ENCODE results near the gene HSDL1. TPM values are rescaled to one million over a fixed set of nuclear protein-coding genes. Genes with fewer than 3 reads are reported as not detected.
A peak's percentile ranks its signal among the peaks of the same experiment; 100 is the strongest.

Gene HSDL1
- total RNA-seq, 1 experiment from 2014 or later, result 34.2 TPM

DNA sequence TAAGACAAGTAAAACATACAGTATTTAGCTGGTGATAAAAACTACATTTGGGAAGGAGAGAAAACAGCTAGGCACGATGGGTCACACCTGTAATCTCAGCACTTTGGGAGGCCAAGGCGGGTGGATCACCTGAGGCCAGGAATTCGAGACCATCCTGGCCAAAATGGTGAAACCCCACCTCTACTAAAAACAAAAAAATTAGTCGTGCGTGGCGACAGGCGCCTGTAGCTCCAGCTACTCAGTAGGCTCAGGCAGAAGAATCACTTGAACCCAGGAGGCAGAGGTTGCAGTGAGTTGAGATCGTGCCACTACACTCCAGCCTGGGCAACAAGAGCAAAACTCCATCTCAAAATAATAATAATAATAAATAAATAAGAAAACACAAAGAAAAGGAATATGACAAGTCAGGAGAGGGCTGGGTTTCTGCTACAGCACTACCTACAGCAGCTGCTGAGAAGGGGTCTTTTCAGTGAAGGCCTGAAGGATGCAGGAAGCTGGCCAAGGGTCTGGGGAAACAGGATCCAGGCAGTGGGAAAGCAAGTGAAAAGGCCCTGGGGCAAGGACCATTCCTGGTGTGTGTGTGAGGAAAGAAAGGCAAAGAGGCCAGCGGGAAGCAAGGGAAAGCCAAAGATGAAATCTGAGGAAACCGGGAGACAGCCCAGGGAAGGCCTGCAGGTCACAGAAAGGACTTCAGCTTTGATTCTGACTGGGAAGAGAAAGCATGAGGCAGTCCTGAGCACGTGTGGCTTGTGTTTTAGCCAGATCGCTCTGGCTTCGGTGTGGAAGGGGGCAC is 38.8 kb downstream of the HSDL1 start:
- Histone ChIP-seq H3K18ac (ENCODE audit: insufficient read length, low read depth, low read length) (no peak overlapping the region), H3K23me2 (ENCODE audit: insufficient read length, low read depth, low read length, poor library complexity, severe bottlenecking) (no peaks in the 10 kb centered on the region), H2AK5ac (ENCODE audit: insufficient read length, low read length) (no peak overlapping the region), H3K4me2 (ENCODE audit: insufficient read depth, insufficient read length, low read length) (no peak overlapping the region), H3K79me2 (ENCODE audit: insufficient read depth, low read length) (peaks cover 17% of the 10 kb centered on the region; the same call in 1 of the 2 replicates), H3K23ac (ENCODE audit: insufficient read length, low read depth, low read length) (no peak overlapping the region), H2BK20ac (ENCODE audit: low read depth, low read length, poor library complexity, severe bottlenecking) (no peak overlapping the region), H3K27me3 (ENCODE audit: insufficient read depth, low read length) (no peaks in the 10 kb centered on the region), H3K56ac (ENCODE audit: insufficient read length, low read depth, low read length) (no peak overlapping the region), H3K4me1 (ENCODE audit: insufficient read depth, low read length) (no peaks in the 10 kb centered on the region), H4K5ac (ENCODE audit: insufficient read length, low read depth, low read length) (no peak overlapping the region), H2BK120ac (ENCODE audit: low read depth, low read length, poor library complexity, severe bottlenecking) (no peak overlapping the region), H3K14ac (ENCODE audit: insufficient read depth, low read length) (no peak overlapping the region), H3K9me3 (ENCODE audit: control insufficient read depth, low read depth, low read length) (no peaks in the 10 kb centered on the region), H4K91ac (ENCODE audit: insufficient read length, low read depth, low read length) (no peak overlapping the region), H2BK5ac (ENCODE audit: insufficient read length, low read length) (no peak overlapping the region), H2BK12ac (ENCODE audit: insufficient read length, low read depth, low read length) (no peak overlapping the region), H3K4ac (ENCODE audit: low read depth, low read length) (no peak overlapping the region), H4K8ac (replicated peaks; ENCODE audit: insufficient read length, low read depth, low read length) (no peak overlapping the region), H4K20me1 (ENCODE audit: control insufficient read depth, insufficient read depth, insufficient read length) (no peaks in the 10 kb centered on the region), H3K79me1 (ENCODE audit: insufficient read depth, low read depth, low read length, poor library complexity, severe bottlenecking) (peaks cover 5% of the 10 kb centered on the region), H2BK15ac (ENCODE audit: low read depth, low read length) (no peak overlapping the region), H2AFZ (ENCODE audit: low read length) (no peak overlapping the region), H3K27ac (ENCODE audit: insufficient read length, low read depth, low read length) (no peak overlapping the region), H3T11ph (ENCODE audit: low read length) (no peak overlapping the region), H3K9ac (ENCODE audit: extremely low read depth, insufficient read length, low read length) (no peak overlapping the region)
- peaks cover 0 to 13% (median 0%) of the 10 kb centered on the region in 3 experiments; a peak in 4 of 7 replicates for H3K36me3 Mint-ChIP-seq (ENCODE audit: insufficient read depth in 1 of 3, low read depth in 3 of 3)
- no CpG with 5 or more reads among the region's 13 CpGs for WGBS (ENCODE audit: extremely low coverage, insufficient read length, low lambda C conversion rate)
- no peaks in the 10 kb centered on the region for H3K9me3 Mint-ChIP-seq
- peaks cover 12 to 13% of the 10 kb centered on the region in 2 experiments; a peak in 3 of 4 replicates for H3K4me1 Mint-ChIP-seq
- TF ChIP-seq, protein P1, sequence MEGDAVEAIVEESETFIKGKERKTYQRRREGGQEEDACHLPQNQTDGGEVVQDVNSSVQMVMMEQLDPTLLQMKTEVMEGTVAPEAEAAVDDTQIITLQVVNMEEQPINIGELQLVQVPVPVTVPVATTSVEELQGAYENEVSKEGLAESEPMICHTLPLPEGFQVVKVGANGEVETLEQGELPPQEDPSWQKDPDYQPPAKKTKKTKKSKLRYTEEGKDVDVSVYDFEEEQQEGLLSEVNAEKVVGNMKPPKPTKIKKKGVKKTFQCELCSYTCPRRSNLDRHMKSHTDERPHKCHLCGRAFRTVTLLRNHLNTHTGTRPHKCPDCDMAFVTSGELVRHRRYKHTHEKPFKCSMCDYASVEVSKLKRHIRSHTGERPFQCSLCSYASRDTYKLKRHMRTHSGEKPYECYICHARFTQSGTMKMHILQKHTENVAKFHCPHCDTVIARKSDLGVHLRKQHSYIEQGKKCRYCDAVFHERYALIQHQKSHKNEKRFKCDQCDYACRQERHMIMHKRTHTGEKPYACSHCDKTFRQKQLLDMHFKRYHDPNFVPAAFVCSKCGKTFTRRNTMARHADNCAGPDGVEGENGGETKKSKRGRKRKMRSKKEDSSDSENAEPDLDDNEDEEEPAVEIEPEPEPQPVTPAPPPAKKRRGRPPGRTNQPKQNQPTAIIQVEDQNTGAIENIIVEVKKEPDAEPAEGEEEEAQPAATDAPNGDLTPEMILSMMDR (conservative IDR thresholded peaks at IDR 0.05), result no peak
- DNase-seq, result no peak
- H3K27ac Mint-ChIP-seq, result peak overlapping the region; percentile 15 to 88 (median 65); a peak in 6 of 7 replicates
- H3K27me3 Mint-ChIP-seq (ENCODE audit: low read depth), result no peaks in the 10 kb centered on the region
- H3K4me3 Mint-ChIP-seq, result no peak overlapping the region

Measured in H9 (cell line).